Measurements from ENCODE around the gene SOX18.
A peak's percentile ranks its signal among the peaks of the same experiment; 100 is the strongest.

The SOX18 gene

GRCh38 chr20:64081624-64081964 lies 32.2 kb upstream of the SOX18 start:
- TF ChIP-seq YY1 (IDR thresholded peaks at IDR 0.05; ENCODE audit: low read depth) (no peak), NFIC (IDR thresholded peaks at IDR 0.05) (no peak), EP300 (IDR thresholded peaks at IDR 0.05; ENCODE audit: borderline replicate concordance) (no peak), TAF1 (IDR thresholded peaks at IDR 0.05; ENCODE audit: low read depth) (no peak), TCF12 (IDR thresholded peaks at IDR 0.05; ENCODE audit: low read depth) (no peak), REST (IDR thresholded peaks at IDR 0.05; ENCODE audit: low read depth) (no peak), EGR1 (IDR thresholded peaks at IDR 0.05) (no peak), MAX (IDR thresholded peaks at IDR 0.05) (no peak), RAD21 (IDR thresholded peaks at IDR 0.05; ENCODE audit: low read depth) (no peak), CREB1 (IDR thresholded peaks at IDR 0.05; ENCODE audit: low read depth) (no peak), ZBTB7A (IDR thresholded peaks at IDR 0.05; ENCODE audit: low read depth) (no peak), USF1 (IDR thresholded peaks at IDR 0.05) (no peak), FOXM1 (IDR thresholded peaks at IDR 0.05; ENCODE audit: borderline replicate concordance, low read depth) (no peak), TEAD4 (IDR thresholded peaks at IDR 0.05) (no peak), CEBPB (IDR thresholded peaks at IDR 0.05) (no peak)

GRCh38 chr20:64080813-64081623 lies 31.6 kb upstream of the SOX18 start:
- TF ChIP-seq ZBTB7A (IDR thresholded peaks at IDR 0.05; ENCODE audit: low read depth) (no peak), TCF12 (IDR thresholded peaks at IDR 0.05; ENCODE audit: low read depth) (no peak), RAD21 (IDR thresholded peaks at IDR 0.05; ENCODE audit: low read depth) (no peak), NFIC (IDR thresholded peaks at IDR 0.05) (no peak), CEBPB (IDR thresholded peaks at IDR 0.05) (no peak), MAX (IDR thresholded peaks at IDR 0.05) (no peak), TEAD4 (IDR thresholded peaks at IDR 0.05) (no peak), YY1 (IDR thresholded peaks at IDR 0.05; ENCODE audit: low read depth) (no peak), EP300 (IDR thresholded peaks at IDR 0.05; ENCODE audit: borderline replicate concordance) (no peak), FOXM1 (IDR thresholded peaks at IDR 0.05; ENCODE audit: borderline replicate concordance, low read depth) (no peak), REST (IDR thresholded peaks at IDR 0.05; ENCODE audit: low read depth) (no peak), EGR1 (IDR thresholded peaks at IDR 0.05) (no peak), TAF1 (IDR thresholded peaks at IDR 0.05; ENCODE audit: low read depth) (no peak), CREB1 (IDR thresholded peaks at IDR 0.05; ENCODE audit: low read depth) (no peak), USF1 (IDR thresholded peaks at IDR 0.05) (no peak)

- TF ChIP-seq FOXM1 (IDR thresholded peaks at IDR 0.05; ENCODE audit: borderline replicate concordance, low read depth) (no peak), MAX (IDR thresholded peaks at IDR 0.05) (0 out of 2 replicates have a peak, but pooled peaks have one; percentile 31), USF1 (IDR thresholded peaks at IDR 0.05) (no peak), RAD21 (IDR thresholded peaks at IDR 0.05; ENCODE audit: low read depth) (no peak), CREB1 (IDR thresholded peaks at IDR 0.05; ENCODE audit: low read depth) (no peak)
Measured at GRCh38 chr20:64080013-64080812, 30.8 kb upstream of the SOX18 start, which contains the start of gene OPRL1. TSS of gene OPRL1 (plus strand) at chr20:64080082. CDS start at chr20:64092721, 12,639 bp downstream.

GRCh38 chr20:64079273-64080012 lies 30.0 kb upstream of the SOX18 start, which contains the start of gene RGS19:
TSS of gene RGS19 (minus strand) at chr20:64079518. CDS start at chr20:64076886, 2,632 bp downstream.
- TF ChIP-seq MAX (IDR thresholded peaks at IDR 0.05) (0 out of 2 replicates have a peak, but pooled peaks have one; percentile 25), FOXM1 (IDR thresholded peaks at IDR 0.05; ENCODE audit: borderline replicate concordance, low read depth) (no peak), YY1 (IDR thresholded peaks at IDR 0.05; ENCODE audit: low read depth) (no peak), TAF1 (IDR thresholded peaks at IDR 0.05; ENCODE audit: low read depth) (peak; percentile 25; the same call in 1 of the 2 replicates), TCF12 (IDR thresholded peaks at IDR 0.05; ENCODE audit: low read depth) (peak; percentile 42; the same call in 1 of the 2 replicates), TEAD4 (IDR thresholded peaks at IDR 0.05) (no peak)

Measured in Ishikawa (cell line).